Measurements from ENCODE around the gene GHR.

The GHR gene

GRCh38 chr5:42423285-42424165 is at the start of gene GHR:
Gene GHR (plus strand): TSS chr5:42423439. CDS start chr5:42565875, 142,436 bp downstream.
- no peak for DNase-seq

- DNase-seq: no peak
Measured at GRCh38 chr5:42374679-42375273, 48.5 kb upstream of the GHR start.

GRCh38 chr5:42377496-42377895 is 45.7 kb upstream of the GHR start:
- DNase-seq: no peak

- no peak for DNase-seq
Measured at GRCh38 chr5:42381973-42382372, 41.3 kb upstream of the GHR start.

GRCh38 chr5:42387563-42387962 is 35.7 kb upstream of the GHR start:
- DNase-seq: no peak

- no peak for DNase-seq
Measured at GRCh38 chr5:42390115-42390514, 33.1 kb upstream of the GHR start.

- no peak for DNase-seq
Measured at GRCh38 chr5:42392917-42393316, 30.3 kb upstream of the GHR start.

GRCh38 chr5:42396111-42396510 is 27.1 kb upstream of the GHR start:
- DNase-seq: no peak

GRCh38 chr5:42397267-42397666 is 26.0 kb upstream of the GHR start:
- DNase-seq: no peak

GRCh38 chr5:42399702-42400101 is 23.5 kb upstream of the GHR start:
- DNase-seq: no peak

- DNase-seq: no peak
Measured at GRCh38 chr5:42400474-42400873, 22.8 kb upstream of the GHR start.

- DNase-seq: no peak
Measured at GRCh38 chr5:42403236-42403635, 20.0 kb upstream of the GHR start.

GRCh38 chr5:42404366-42404765 is 18.9 kb upstream of the GHR start:
- no peak for DNase-seq

- no peak for DNase-seq
Measured at GRCh38 chr5:42419294-42419693, 3.9 kb upstream of the GHR start.

GRCh38 chr5:42422656-42423280 is 471 bp upstream of the GHR start:
- no peak for DNase-seq

GRCh38 chr5:42426016-42426415 is 2.8 kb downstream of the GHR start:
- no peak for DNase-seq

- DNase-seq: no peak
Measured at GRCh38 chr5:42429694-42430093, 6.5 kb downstream of the GHR start.

GRCh38 chr5:42434047-42434724 is 10.9 kb downstream of the GHR start:
- no peak for DNase-seq

GRCh38 chr5:42436051-42436450 is 12.8 kb downstream of the GHR start:
- DNase-seq: no peak

GRCh38 chr5:42454216-42454995 is 31.2 kb downstream of the GHR start:
- no peak for DNase-seq

GRCh38 chr5:42461033-42461432 is 37.8 kb downstream of the GHR start:
- no peak for DNase-seq

- DNase-seq: no peak
Measured at GRCh38 chr5:42461507-42461906, 38.3 kb downstream of the GHR start.

- DNase-seq: no peak
Measured at GRCh38 chr5:42462083-42462482, 38.8 kb downstream of the GHR start.

All from activated T-cell treated with anti-CD3 and anti-CD28 coated beads for 4 hours (primary cell).